Fibroblast of skin of left quadriceps (primary cell): ENCODE data around the gene PLEKHG4B.
A peak's percentile ranks its signal among the peaks of the same experiment; 100 is the strongest.

Experiments used
- DNase-seq, 2 experiments: peaks; one replicate each; pipeline ENCODE4 v3.0.0-alpha.2; 2013; ENCODE audit warnings: low read depth in 2 of 2

PLEKHG4B gene

DNA sequence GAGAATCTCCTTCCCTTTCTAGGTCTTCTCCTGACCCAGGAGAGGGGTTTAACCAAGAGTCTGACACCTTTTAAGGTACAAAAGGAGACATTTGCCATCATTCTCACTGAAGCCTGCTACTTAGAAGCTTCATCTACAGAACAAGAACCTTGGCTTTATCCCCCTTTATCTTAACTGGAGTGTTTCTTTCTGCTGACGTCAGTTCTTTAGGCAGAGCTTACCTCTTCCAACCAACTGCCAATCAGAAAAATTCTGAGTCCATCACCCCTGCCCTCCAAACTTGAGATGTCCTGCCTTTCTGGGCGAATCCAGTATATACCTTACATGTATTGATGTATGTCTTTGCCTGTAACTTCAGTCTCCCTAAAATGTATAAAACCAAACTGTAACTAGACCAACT lies 37.2 kb downstream of the PLEKHG4B start:
- no peak for DNase-seq

GRCh38 chr5:129820-130219 lies 37.9 kb downstream of the PLEKHG4B start:
- DNase-seq = peak; percentile 55 to 57

- DNase-seq = peak; percentile 59 to 65
These were observed 38.7 kb downstream of the PLEKHG4B start for GRCh38 chr5:130601-131131.

GRCh38 chr5:136901-137300 lies 44.9 kb downstream of the PLEKHG4B start:
- DNase-seq = no peak

GRCh38 chr5:137741-138140 lies 45.8 kb downstream of the PLEKHG4B start:
- no peak for DNase-seq

DNA sequence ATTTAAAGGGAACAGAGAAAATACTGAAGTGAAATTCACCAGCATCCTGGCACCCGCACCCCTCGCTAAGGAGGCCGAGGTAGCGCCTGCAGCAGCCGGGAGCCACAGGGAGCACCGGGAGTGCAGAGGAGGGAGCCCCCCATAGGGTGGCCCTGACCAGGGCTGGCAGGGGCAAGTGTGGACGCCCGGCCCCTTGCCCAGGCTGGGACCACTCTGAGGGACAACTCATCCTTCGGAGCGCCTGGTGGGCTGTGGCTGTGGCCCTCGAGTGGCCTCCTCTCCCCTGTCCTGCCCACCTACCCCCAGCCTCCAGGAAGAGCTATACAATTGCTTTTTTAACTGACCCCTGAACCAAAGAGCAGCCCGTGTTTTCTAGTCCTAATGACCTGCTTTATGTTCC lies 47.0 kb downstream of the PLEKHG4B start:
- DNase-seq = no peak

GRCh38 chr5:139579-140442 lies 47.8 kb downstream of the PLEKHG4B start:
- no peak for DNase-seq

- no peak for DNase-seq
These were observed 48.5 kb downstream of the PLEKHG4B start for GRCh38 chr5:140443-140829.

- no peak for DNase-seq
These were observed 49.2 kb downstream of the PLEKHG4B start for GRCh38 chr5:141211-141610.

- DNase-seq = no peak
These were observed 49.8 kb downstream of the PLEKHG4B start for GRCh38 chr5:141761-142160.

- no peak for DNase-seq
These were observed 50.4 kb downstream of the PLEKHG4B start for GRCh38 chr5:142246-142810.

DNA sequence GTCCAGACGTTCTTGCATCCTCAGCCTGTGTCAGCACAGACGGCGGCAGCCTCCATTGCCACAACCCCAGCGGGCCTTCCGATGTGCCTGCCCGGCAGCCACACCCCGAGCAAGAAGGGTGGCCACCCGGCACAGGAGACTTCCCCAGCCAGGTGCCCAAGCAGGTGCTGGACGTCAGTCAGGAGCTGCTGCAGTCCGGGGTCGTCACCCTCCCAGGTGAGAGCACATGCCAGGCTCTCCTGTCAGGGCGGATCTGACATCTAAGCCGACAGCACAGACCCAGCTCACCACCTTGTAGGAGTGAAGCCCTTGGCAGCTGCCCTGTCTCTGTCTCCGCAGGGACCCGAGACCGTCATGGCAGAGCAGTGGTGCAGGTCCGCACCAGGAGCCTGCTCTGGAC lies 51.1 kb downstream of the PLEKHG4B start:
- DNase-seq = no peak

- no peak for DNase-seq
These were observed 53.0 kb downstream of the PLEKHG4B start for GRCh38 chr5:144941-145340.

GRCh38 chr5:145585-146323 lies 53.8 kb downstream of the PLEKHG4B start:
- DNase-seq = no peak

GRCh38 chr5:147751-148150 lies 55.8 kb downstream of the PLEKHG4B start:
- no peak for DNase-seq

GRCh38 chr5:149745-150485 lies 57.9 kb downstream of the PLEKHG4B start:
- DNase-seq = no peak

DNA sequence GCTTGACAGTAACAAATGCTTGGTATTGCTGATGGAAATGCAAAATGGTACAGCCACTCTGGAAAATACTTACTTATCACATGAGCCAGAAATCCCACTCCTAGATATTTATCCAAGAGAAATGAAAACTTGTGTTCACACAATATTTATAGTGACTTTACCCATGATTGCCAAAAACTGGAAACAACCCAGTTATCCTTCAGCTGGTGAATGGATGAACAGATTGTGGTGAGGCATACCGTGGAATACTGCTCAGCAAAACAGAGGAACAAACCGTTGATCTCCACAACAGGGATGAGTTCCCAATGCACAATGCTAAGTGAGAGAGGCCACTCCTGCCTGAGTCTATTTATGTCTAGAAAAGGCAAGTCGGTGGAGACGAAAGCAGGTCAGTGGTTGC lies 58.8 kb downstream of the PLEKHG4B start:
- DNase-seq = no peak

- no peak for DNase-seq
These were observed 60.1 kb downstream of the PLEKHG4B start for GRCh38 chr5:152077-152476.

DNA sequence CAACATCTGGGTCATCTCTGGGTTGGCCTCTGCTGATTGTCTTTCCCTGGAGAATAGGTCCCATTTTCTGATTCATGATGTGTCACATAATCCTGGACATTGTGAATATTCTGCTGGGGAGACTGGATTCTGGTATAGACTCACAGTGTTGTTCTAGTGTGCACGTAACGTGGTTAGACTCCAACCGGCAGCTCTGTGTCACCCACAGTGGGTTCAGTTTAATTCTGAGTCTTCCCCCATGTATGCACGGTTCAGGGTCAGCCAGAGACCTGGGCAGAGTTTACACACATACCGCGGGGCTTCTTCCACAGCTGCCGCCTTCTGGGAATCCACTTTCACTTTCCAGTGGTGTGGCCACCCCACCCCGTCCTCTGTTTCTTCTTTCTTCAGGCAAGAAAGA lies 61.3 kb downstream of the PLEKHG4B start:
- DNase-seq = no peak

DNA sequence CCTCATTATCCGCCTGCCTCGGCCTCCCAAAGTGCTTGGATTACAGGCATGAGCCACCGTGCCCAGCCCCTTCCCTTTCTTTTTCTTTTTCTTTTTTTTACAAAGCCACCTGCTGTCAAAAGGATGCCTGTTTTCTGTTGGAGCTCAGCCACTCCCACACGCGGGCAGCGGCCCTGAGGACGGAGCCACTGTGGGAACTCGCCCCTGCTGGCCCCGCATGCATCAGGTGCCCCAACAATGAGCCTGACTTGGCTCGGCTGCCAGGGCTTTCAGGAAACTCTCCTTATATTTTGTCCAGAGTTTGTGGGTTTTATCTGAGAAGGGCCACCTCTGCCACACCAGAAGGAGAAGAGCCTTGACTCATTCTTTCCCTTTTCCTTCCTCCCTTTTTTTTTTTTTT lies 62.3 kb downstream of the PLEKHG4B start:
- no peak for DNase-seq

- DNase-seq = no peak
These were observed 62.9 kb downstream of the PLEKHG4B start for GRCh38 chr5:154826-155225.
